GM12878 (cell line): ENCODE data around the gene MTMR1. TPM values are rescaled to one million over a fixed set of nuclear protein-coding genes. Genes with fewer than 3 reads are reported as not detected.

Experiments
- ATAC-seq: fragments of 200-7000 bp; cut with Tn5 transposase; 3 replicates; pipeline ENCODE4 v1.9.1; 2020; ENCODE audit warnings: mild to moderate bottlenecking, moderate library complexity
- BruUV-seq: library from RNA; stranded (reverse); fragments of 400-500 nt; replicated peaks from 2 replicates; lab custom pipeline; 2021; lab: Mats Ljungman, UMichigan
- CTCF ChIA-PET: fragments of 300-600 bp; sonication (Branson Sonifier 250); formaldehyde crosslinking; extraction: SDS; loops from one replicate; lab custom pipeline; 2021; ENCODE audit warnings: inconsistent platforms; lab: Yijun Ruan, JAX
- POLR2A ChIA-PET: fragments of 350-600 bp; formaldehyde crosslinking; extraction: SDS; loops from one replicate; lab custom pipeline; 2021; ENCODE audit warnings: inconsistent platforms; lab: Charles Lee
- RAD21 ChIA-PET: fragments of 300-600 bp; sonication (Branson Sonifier 250); formaldehyde crosslinking; loops from one replicate; lab custom pipeline; 2023; ENCODE audit warnings: antibody characterized with exemption; ENCODE audit not compliant: unreplicated experiment; lab: Charles Lee
- SMC1A ChIA-PET: fragments of 300-600 bp; sonication (Branson Sonifier 250); formaldehyde crosslinking; loops from one replicate; lab custom pipeline; 2023; ENCODE audit not compliant: unreplicated experiment, uncharacterized antibody; lab: Charles Lee
- DNase-seq: peaks from one replicate; pipeline ENCODE4 v3.0.0-alpha.2; 2011; ENCODE audit warnings: low read depth, low spot score
- FAIRE-seq: peaks from 3 replicates; lab custom pipeline; 2011; peaks lifted over from hg19 to GRCh38; lab: Jason Lieb, UNC
- H2AFZ ChIP-seq: 2 replicates; pipeline ENCODE4 v1.6.0; 2011; ENCODE audit warnings: low read depth, low read length, control low read depth; ENCODE audit not compliant: control insufficient read depth
- H3K27ac ChIP-seq: 2 replicates; pipeline ENCODE4 v1.5.1; 2011; ENCODE audit warnings: control low read depth; ENCODE audit not compliant: control insufficient read depth, insufficient read depth
- H3K27me3 ChIP-seq, 2 experiments: replicated peaks in 1 of 2; 2 replicates each; pipeline versions ENCODE4 v1.6.0 to v1.6.1; 2011; ENCODE audit warnings: low read length in 1 of 2; ENCODE audit not compliant: control insufficient read depth in 2 of 2, insufficient read depth in 2 of 2
- H3K36me3 ChIP-seq, 2 experiments: 2 replicates each; pipeline ENCODE4 v1.5.1; 2011; ENCODE audit warnings: low read length in 1 of 2; ENCODE audit not compliant: control insufficient read depth in 2 of 2, insufficient read depth in 2 of 2
- H3K4me1 ChIP-seq: 2 replicates; pipeline ENCODE4 v1.6.1; 2011; ENCODE audit warnings: mild to moderate bottlenecking, low read length, moderate library complexity, mixed read lengths; ENCODE audit not compliant: control insufficient read depth, insufficient read depth
- H3K4me2 ChIP-seq: 2 replicates; pipeline ENCODE4 v1.6.0; 2011; ENCODE audit warnings: control low read depth; ENCODE audit not compliant: control insufficient read depth, insufficient read depth
- H3K4me3 ChIP-seq: fragments of 200-600 bp; sonication (generic); 2 replicates; pipeline ENCODE4 v1.5.1; 2016
- H3K79me2 ChIP-seq: 2 replicates; pipeline ENCODE4 v1.6.0; 2011; ENCODE audit warnings: low read length; ENCODE audit not compliant: control insufficient read depth, insufficient read depth
- H3K9ac ChIP-seq: 2 replicates; pipeline ENCODE4 v1.8.0; 2011; ENCODE audit warnings: low read length, control low read depth, mixed read lengths; ENCODE audit not compliant: control insufficient read depth, insufficient read depth
- H3K9me3 ChIP-seq: replicated peaks from 3 replicates; pipeline ENCODE4 v1.5.1; 2011; ENCODE audit warnings: mild to moderate bottlenecking, low read length; ENCODE audit not compliant: control insufficient read depth, insufficient read depth
- H4K20me1 ChIP-seq: 2 replicates; pipeline ENCODE4 v1.6.0; 2011; ENCODE audit not compliant: control insufficient read depth, insufficient read depth
- ATF3 ChIP-seq: IDR thresholded peaks from 2 replicates; pipeline ENCODE4 v1.6.1; 2011; ENCODE audit warnings: low read depth, mild to moderate bottlenecking, low read length, moderate library complexity, borderline replicate concordance; ENCODE audit errors: extremely low read depth
- CBFB ChIP-seq: IDR thresholded peaks from 2 replicates; pipeline ENCODE4 v1.6.1; 2016; ENCODE audit warnings: antibody characterized with exemption, low read depth
- CREM ChIP-seq: IDR thresholded peaks from 2 replicates; pipeline ENCODE4 v1.6.1; 2014; ENCODE audit warnings: antibody characterized with exemption, low read depth
- EED ChIP-seq: sonication (generic); IDR thresholded peaks from 2 replicates; pipeline ENCODE4 v1.6.1; 2016; ENCODE audit warnings: antibody characterized with exemption, low read depth
- FOS ChIP-seq: IDR thresholded peaks from 3 replicates; pipeline ENCODE4 v1.6.1; 2011; ENCODE audit warnings: borderline replicate concordance; ENCODE audit not compliant: insufficient read length; ENCODE audit errors: extremely low read depth
- IRF5 ChIP-seq: fragments of 450-650 bp; IDR thresholded peaks from 2 replicates; pipeline ENCODE4 v1.6.1; 2017; ENCODE audit warnings: borderline replicate concordance
- LARP7 ChIP-seq: fragments of 450-650 bp; IDR thresholded peaks from 2 replicates; pipeline ENCODE4 v1.6.1; 2017; ENCODE audit warnings: mild to moderate bottlenecking
- PAX8 ChIP-seq: fragments of 450-650 bp; IDR thresholded peaks from 2 replicates; pipeline ENCODE4 v1.6.1; 2017; ENCODE audit warnings: mild to moderate bottlenecking, moderate library complexity
- RBBP5 ChIP-seq: fragments of 200-600 bp; sonication (generic); conservative IDR thresholded peaks from 2 replicates; pipeline ENCODE4 v1.6.1; 2016
- SP1 ChIP-seq: IDR thresholded peaks from one replicate; pipeline ENCODE4 v1.6.1; 2011; ENCODE audit warnings: low read depth, low read length
- TARDBP ChIP-seq: IDR thresholded peaks from 2 replicates; pipeline ENCODE4 v1.6.1; 2016; ENCODE audit warnings: borderline replicate concordance
- YBX1 ChIP-seq: fragments of 450-650 bp; IDR thresholded peaks from 2 replicates; pipeline ENCODE4 v1.6.1; 2016; ENCODE audit warnings: antibody characterized with exemption
- ZBED1 ChIP-seq: IDR thresholded peaks from 2 replicates; pipeline ENCODE4 v1.6.1; 2016; ENCODE audit warnings: borderline replicate concordance
- ZBTB4 ChIP-seq: fragments of 450-650 bp; formaldehyde crosslinking; IDR thresholded peaks from 2 replicates; pipeline ENCODE4 v1.4.0; 2022; ENCODE audit warnings: mild to moderate bottlenecking, moderate library complexity
- ZNF384 ChIP-seq: IDR thresholded peaks from 2 replicates; pipeline ENCODE4 v1.6.1; 2012; ENCODE audit warnings: low read depth, mild to moderate bottlenecking, low read length, improper control_type of control experiment, borderline replicate concordance
- WGBS: methylation state at CpG from one replicate; pipeline ENCODE4 v1.1.6; 2016; ENCODE audit warnings: low lambda C conversion rate; ENCODE audit not compliant: insufficient replicate concordance, insufficient coverage; ENCODE audit errors: missing lambda C conversion rate; 5-methylcytosine and 5-hydroxymethylcytosine counted together
- in situ Hi-C: fragments of 300-500 bp; cut with MboI; formaldehyde crosslinking; loops from 9 replicates; pipeline ENCODE4 v1.14.3; 2018; ENCODE audit warnings: mixed read lengths
- intact Hi-C: fragments of 100-400 bp; cut with micrococcal nuclease; formaldehyde crosslinking; loops from one replicate; pipeline ENCODE4 v1.14.2; 2022; ENCODE audit not compliant: unreplicated experiment
- polyA plus RNA-seq, 11 experiments: library from polyadenylated mRNA; depleted of rRNA in 4 of 11; unstranded in 6 of 11; stranded (reverse) in 5 of 11; fragments of >200 nt; fragmentation: Nextera tagmentation in 4 of 11; fragmentation: Illumina TruSeq in 1 of 11; extraction: Ambion mirVana in 4 of 11; extraction: Trizol in 1 of 11; gene quantifications; 1 replicate in 1 of 11; 2 replicates in 10 of 11; pipeline versions ENCODE4 v1.2.1 to v1.2.3, GENCODE V29; 2011 to 2016; ENCODE audit warnings: inconsistent platforms in 2 of 11, missing spikeins in 2 of 11, low read depth in 1 of 11
- total RNA-seq, 4 experiments: library from RNA; depleted of rRNA in 3 of 4; stranded (reverse); fragments of >200 nt in 3 of 4; fragmentation: Illumina TruSeq in 1 of 4; extraction: Trizol in 1 of 4; gene quantifications; 2 replicates each; pipeline versions ENCODE4 v1.2.1 to v1.2.3, GENCODE V29; 2013 to 2021
- TF ChIP-seq, protein P1 (sequence below): fragments of 450-650 bp; IDR thresholded peaks from 2 replicates; pipeline ENCODE4 v1.6.1; 2014; ENCODE audit warnings: mild to moderate bottlenecking

Gene MTMR1
- total and polyA plus RNA-seq, 10 of the 15 experiments (the other 5 are each of a cell fraction or from before 2014, with no cell fraction given) = 1.2 to 32.2 (median 22.9) TPM

DNA sequence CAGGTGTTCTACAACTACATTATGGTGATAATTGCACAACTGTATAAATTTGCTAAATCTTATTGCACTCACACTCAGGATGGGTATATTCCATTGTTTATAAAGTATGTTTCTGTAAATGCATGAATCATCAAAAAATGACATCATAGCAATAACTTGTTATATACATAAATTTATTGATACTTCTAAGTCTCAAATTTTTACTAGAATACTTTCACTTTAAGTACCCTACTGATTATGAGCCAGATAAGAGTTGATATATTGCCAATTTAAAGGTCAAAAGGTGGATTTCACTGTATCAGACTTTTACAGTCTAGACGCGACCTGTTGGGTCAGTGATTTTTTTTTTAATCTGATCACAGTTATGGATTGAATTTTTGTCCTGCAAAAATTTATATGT is 37.4 kb upstream of the MTMR1 start:
- no peaks in the 10 kb centered on the region; the same call in 2 of the 3 replicates for H3K9me3 ChIP-seq
- no peaks in the 10 kb centered on the region for H3K79me2 ChIP-seq
- ChIA-PET CTCF (no interaction called here), RAD21 (no interaction called here)
- no peak for FAIRE-seq
- no peak overlapping the region for H3K4me3 ChIP-seq
- no peaks in the 10 kb centered on the region; a peak in 1 of 4 replicates for H3K36me3 ChIP-seq
- no TSS peak for BruUV-seq
- no peak for ATAC-seq
- H3K4me1 ChIP-seq = no peaks in the 10 kb centered on the region
- H3K9ac ChIP-seq = no peak overlapping the region
- TF ChIP-seq IRF5 (no peak), FOS (no peak), ZBED1 (no peak), ZNF384 (no peak), ZBTB4 (CRISPR knock-in tag) (no peak), ATF3 (no peak), CREM (no peak), CBFB (no peak), PAX8 (no peak), RBBP5 (no peak), LARP7 (no peak), SP1 (no peak), TARDBP (no peak), EED (no peak), YBX1 (no peak)
- TF ChIP-seq, protein P1, sequence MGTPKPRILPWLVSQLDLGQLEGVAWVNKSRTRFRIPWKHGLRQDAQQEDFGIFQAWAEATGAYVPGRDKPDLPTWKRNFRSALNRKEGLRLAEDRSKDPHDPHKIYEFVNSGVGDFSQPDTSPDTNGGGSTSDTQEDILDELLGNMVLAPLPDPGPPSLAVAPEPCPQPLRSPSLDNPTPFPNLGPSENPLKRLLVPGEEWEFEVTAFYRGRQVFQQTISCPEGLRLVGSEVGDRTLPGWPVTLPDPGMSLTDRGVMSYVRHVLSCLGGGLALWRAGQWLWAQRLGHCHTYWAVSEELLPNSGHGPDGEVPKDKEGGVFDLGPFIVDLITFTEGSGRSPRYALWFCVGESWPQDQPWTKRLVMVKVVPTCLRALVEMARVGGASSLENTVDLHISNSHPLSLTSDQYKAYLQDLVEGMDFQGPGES = no peak
- TF ChIP-seq, all 136 proteins: peak for 0
- SMC1A ChIA-PET = no interaction called here
- no peak overlapping the region for H3K27ac ChIP-seq
- H4K20me1 ChIP-seq = no peaks in the 10 kb centered on the region
- DNase-seq = no peak
- H2AFZ ChIP-seq = no peak overlapping the region
- intact Hi-C loops = no loop called here
- in situ Hi-C loops = no loop called here
- WGBS = 65% methylated on average over 2 of the region's 2 CpGs
- no peak overlapping the region for H3K4me2 ChIP-seq
- POLR2A ChIA-PET = no interaction called here
- H3K27me3 ChIP-seq = no peaks in the 10 kb centered on the region
